A673 (cell line): ENCODE measurements around the gene CFAP99. TPM values are rescaled to one million over a fixed set of nuclear protein-coding genes. Genes with fewer than 3 reads are reported as not detected.

Experiments used
- BruUV-seq: library from RNA; stranded (reverse); fragments of 400-500 nt; replicated peaks from 2 replicates; lab custom pipeline; 2021; lab: Mats Ljungman, UMichigan
- CTCF ChIA-PET: fragments of 300-600 bp; sonication (Branson Sonifier 250); formaldehyde crosslinking; loops from one replicate; lab custom pipeline; 2022; ENCODE audit warnings: antibody characterized with exemption; lab: Charles Lee
- POLR2A ChIA-PET: fragments of 300-600 bp; sonication (Branson Sonifier 250); formaldehyde crosslinking; loops from one replicate; lab custom pipeline; 2022; ENCODE audit warnings: antibody characterized with exemption; ENCODE audit not compliant: low non-redundant PET; lab: Charles Lee
- DNase-seq: peaks from one replicate; pipeline ENCODE4 v3.0.0-alpha.2; 2015; ENCODE audit warnings: low spot score
- H3K27ac ChIP-seq: fragments of 200-600 bp; sonication (generic); 2 replicates; pipeline ENCODE4 v1.5.1; 2016; ENCODE audit warnings: mixed run types, low read depth, mild to moderate bottlenecking, mixed read lengths, antibody characterized with exemption, low read length; ENCODE audit not compliant: poor library complexity, severe bottlenecking
- H3K27me3 ChIP-seq: fragments of 200-600 bp; sonication (generic); replicated peaks from 2 replicates; pipeline ENCODE4 v1.6.1; 2017; ENCODE audit warnings: mixed run types, low read depth, mild to moderate bottlenecking, mixed read lengths, antibody characterized with exemption, low read length; ENCODE audit not compliant: insufficient read depth, poor library complexity
- H3K36me3 ChIP-seq: fragments of 200-600 bp; sonication (generic); 2 replicates; pipeline ENCODE4 v1.6.1; 2016; ENCODE audit warnings: mixed run types, mild to moderate bottlenecking, mixed read lengths, antibody characterized with exemption, low read length; ENCODE audit not compliant: insufficient read depth, poor library complexity, severe bottlenecking
- H3K4me1 ChIP-seq: fragments of 200-600 bp; sonication (generic); 2 replicates; pipeline ENCODE4 v1.6.1; 2017; ENCODE audit warnings: mixed run types, mild to moderate bottlenecking, mixed read lengths, antibody characterized with exemption, low read length; ENCODE audit not compliant: insufficient read depth, poor library complexity, severe bottlenecking
- H3K4me3 ChIP-seq: fragments of 200-600 bp; sonication (generic); 2 replicates; pipeline ENCODE4 v1.5.1; 2016; ENCODE audit warnings: low read depth, mixed run types, mild to moderate bottlenecking, mixed read lengths, low read length; ENCODE audit not compliant: poor library complexity, severe bottlenecking
- H3K9me3 ChIP-seq: fragments of 200-600 bp; sonication (generic); 2 replicates; pipeline ENCODE4 v1.6.1; 2016; ENCODE audit warnings: mixed run types, low read depth, mild to moderate bottlenecking, mixed read lengths, antibody characterized with exemption, low read length; ENCODE audit not compliant: poor library complexity, severe bottlenecking
- CTCF ChIP-seq: fragments of 300-800, 200-600 bp; sonication (generic); conservative IDR thresholded peaks from 2 replicates; pipeline ENCODE4 v1.5.1; 2017; ENCODE audit warnings: low read depth, mild to moderate bottlenecking, antibody characterized with exemption, low read length, moderate library complexity, mixed read lengths
- EZH2 ChIP-seq: fragments of 200-600 bp; sonication (generic); IDR thresholded peaks from 2 replicates; pipeline ENCODE4 v1.6.1; 2017; ENCODE audit warnings: borderline replicate concordance, low read depth, mild to moderate bottlenecking, mixed read lengths, antibody characterized with exemption, low read length; ENCODE audit not compliant: poor library complexity, severe bottlenecking
- intact Hi-C: fragments of 100-400 bp; cut with micrococcal nuclease; formaldehyde crosslinking; loops from one replicate; pipeline ENCODE4 v1.10.0; 2022; ENCODE audit not compliant: unreplicated experiment
- total RNA-seq: library from RNA; stranded (reverse); gene quantifications from 2 replicates; pipeline ENCODE4 v1.2.3, GENCODE V29; 2021

Gene CFAP99
- total RNA-seq, 1 experiment from 2014 or later = not detected

- ChIA-PET POLR2A (no interaction called here), CTCF (no interaction called here)
- TF ChIP-seq EZH2 (no peak), CTCF (no peak)
- no peak for DNase-seq
- intact Hi-C loops = no loop called here
- H3K9me3 ChIP-seq = no peaks in the 10 kb centered on the region
- H3K27me3 ChIP-seq = peaks cover 19% of the 10 kb centered on the region
- no peak overlapping the region for H3K27ac ChIP-seq
- H3K36me3 ChIP-seq = no peaks in the 10 kb centered on the region
- BruUV-seq = no TSS peak
- H3K4me1 ChIP-seq = peaks cover 7% of the 10 kb centered on the region
- no peak overlapping the region for H3K4me3 ChIP-seq
These were observed 4.9 kb downstream of the CFAP99 start for GRCh38 chr4:2423695-2424094.

GRCh38 chr4:2424581-2424980 lies 5.8 kb downstream of the CFAP99 start:
- no peak overlapping the region for H3K27ac ChIP-seq
- no peak for TF ChIP-seq EZH2
- TF ChIP-seq CTCF = no peak
- ChIA-PET POLR2A (no interaction called here), CTCF (interaction anchor here (1.2 kb wide), 1 partner anchor 12 kb away, joined by 5 read pairs; no protein-coding TSS in a partner anchor)
- no peaks in the 10 kb centered on the region for H3K36me3 ChIP-seq
- H3K9me3 ChIP-seq = no peaks in the 10 kb centered on the region
- H3K4me3 ChIP-seq = no peak overlapping the region
- no TSS peak for BruUV-seq
- no peaks in the 10 kb centered on the region for H3K4me1 ChIP-seq
- H3K27me3 ChIP-seq = peaks cover 14% of the 10 kb centered on the region
- DNase-seq = no peak
- intact Hi-C loops = no loop called here

- Histone ChIP-seq H3K4me3 (no peak overlapping the region), H3K27me3 (peaks cover 5% of the 10 kb centered on the region), H3K27ac (no peak overlapping the region), H3K9me3 (no peaks in the 10 kb centered on the region), H3K4me1 (no peaks in the 10 kb centered on the region), H3K36me3 (no peaks in the 10 kb centered on the region)
- CTCF ChIA-PET = no interaction called here
- no peak for DNase-seq
- POLR2A ChIA-PET = no interaction called here
- no TSS peak for BruUV-seq
- intact Hi-C loops = no loop called here
- TF ChIP-seq CTCF = no peak
- no peak for TF ChIP-seq EZH2
These were observed 6.8 kb downstream of the CFAP99 start for GRCh38 chr4:2425386-2426068.
